Activated CD8-positive, alpha-beta T cell treated with anti-CD3 and anti-CD28 coated beads for 36 hours (primary cell): ENCODE results near the gene ANKRD28. TPM values are rescaled to one million over a fixed set of nuclear protein-coding genes. Genes with fewer than 3 reads are reported as not detected.

Experiments
- ATAC-seq: fragments of 200-7000 bp; cut with Tn5 transposase; one replicate; pipeline ENCODE4 v1.10.0; 2021; ENCODE audit warnings: mild to moderate bottlenecking, moderate library complexity
- CTCF ChIA-PET: fragments of 350-600 bp; sonication (Branson Sonifier 250); formaldehyde crosslinking; loops from one replicate; lab custom pipeline; 2021; ENCODE audit warnings: antibody characterized with exemption; lab: Charles Lee
- POLR2A ChIA-PET: fragments of 350-600 bp; sonication (Branson Sonifier 250); formaldehyde crosslinking; loops from one replicate; lab custom pipeline; 2021; ENCODE audit warnings: antibody characterized with exemption; lab: Charles Lee
- DNase-seq: peaks from one replicate; pipeline ENCODE4 v3.0.0-alpha.2; 2020
- H3K27ac Mint-ChIP-seq: one replicate; pipeline ENCODE4 v1.8.0; 2021; ENCODE audit warnings: mild to moderate bottlenecking, mixed read lengths
- H3K27me3 Mint-ChIP-seq: one replicate; pipeline ENCODE4 v1.8.0; 2021; ENCODE audit warnings: mixed read lengths
- H3K36me3 Mint-ChIP-seq: one replicate; pipeline ENCODE4 v1.8.0; 2021; ENCODE audit warnings: low read depth, mixed read lengths
- H3K4me1 Mint-ChIP-seq: one replicate; pipeline ENCODE4 v1.8.0; 2021; ENCODE audit warnings: low read depth, mixed read lengths
- H3K4me3 Mint-ChIP-seq: one replicate; pipeline ENCODE4 v1.8.0; 2021; ENCODE audit warnings: mild to moderate bottlenecking, moderate library complexity, mixed read lengths
- H3K9me3 Mint-ChIP-seq: one replicate; pipeline ENCODE4 v1.8.0; 2021; ENCODE audit warnings: mixed read lengths
- CTCF ChIP-seq: fragments of 200-600 bp; IDR thresholded peaks from one replicate; pipeline ENCODE4 v1.8.0; 2022; ENCODE audit warnings: antibody characterized with exemption, mild to moderate bottlenecking
- intact Hi-C: fragments of 100-400 bp; cut with micrococcal nuclease; formaldehyde crosslinking; loops from one replicate; pipeline ENCODE4 v1.10.0; 2022
- total RNA-seq, 2 experiments: library from RNA; stranded (reverse); gene quantifications; one replicate each; pipeline ENCODE4 v1.2.3, GENCODE V29; 2021

ANKRD28 gene
- total RNA-seq, 2 experiments from 2014 or later, result 32.9 to 35.3 TPM

- intact Hi-C loops, result no loop called here
- DNase-seq (no peak), ATAC-seq (no peak)
- TF ChIP-seq CTCF, result no peak
- no peak overlapping the region for H3K4me3 Mint-ChIP-seq
- H3K4me1 Mint-ChIP-seq, result no peaks in the 10 kb centered on the region
- H3K36me3 Mint-ChIP-seq, result peaks cover 23% of the 10 kb centered on the region
- no peaks in the 10 kb centered on the region for H3K27me3 Mint-ChIP-seq
- H3K27ac Mint-ChIP-seq, result no peak overlapping the region
- no peaks in the 10 kb centered on the region for H3K9me3 Mint-ChIP-seq
- POLR2A ChIA-PET, result interaction anchor here (0.6 kb wide), 1 partner anchor 70 kb away, joined by 3 read pairs; no protein-coding TSS in a partner anchor
- CTCF ChIA-PET, result no interaction called here
Measured at GRCh38 chr3:15716178-15716577, 81.6 kb downstream of the ANKRD28 start.

- ChIA-PET POLR2A (no interaction called here), CTCF (interaction anchor here (1.2 to 1.9 kb wide), 2 partner anchors 12 to 98 kb away, joined by 4 to 6 read pairs; no protein-coding TSS in a partner anchor)
- no peaks in the 10 kb centered on the region for H3K9me3 Mint-ChIP-seq
- H3K36me3 Mint-ChIP-seq, result peaks cover 20% of the 10 kb centered on the region
- H3K4me3 Mint-ChIP-seq, result no peak overlapping the region
- ATAC-seq (no peak), DNase-seq (no peak)
- H3K27me3 Mint-ChIP-seq, result no peaks in the 10 kb centered on the region
- no peak overlapping the region for H3K27ac Mint-ChIP-seq
- no peak for TF ChIP-seq CTCF
- no peaks in the 10 kb centered on the region for H3K4me1 Mint-ChIP-seq
- intact Hi-C loops, result no loop called here
Measured at GRCh38 chr3:15714448-15714847, 83.3 kb downstream of the ANKRD28 start.

- intact Hi-C loops, result no loop called here
- peaks cover 26% of the 10 kb centered on the region for H3K36me3 Mint-ChIP-seq
- no peak overlapping the region for H3K27ac Mint-ChIP-seq
Measured at GRCh38 chr3:15713364-15713763, 84.4 kb downstream of the ANKRD28 start.

GRCh38 chr3:15711281-15711680, 86.5 kb downstream of the ANKRD28 start:
- intact Hi-C loops, result no loop called here
- no peaks in the 10 kb centered on the region for H3K4me1 Mint-ChIP-seq
- peaks cover 4% of the 10 kb centered on the region for H3K9me3 Mint-ChIP-seq
- no peak for TF ChIP-seq CTCF
- POLR2A ChIA-PET, result no interaction called here
- ATAC-seq (no peak), DNase-seq (no peak)
- CTCF ChIA-PET, result no interaction called here
- peaks cover 44% of the 10 kb centered on the region for H3K36me3 Mint-ChIP-seq
- no peaks in the 10 kb centered on the region for H3K27me3 Mint-ChIP-seq
- H3K4me3 Mint-ChIP-seq, result no peak overlapping the region
- no peak overlapping the region for H3K27ac Mint-ChIP-seq

More at GRCh38 chr3:15713364-15713763, 84.4 kb downstream of the ANKRD28 start:
- ATAC-seq (no peak), DNase-seq (no peak)
- Mint-ChIP-seq H3K9me3 (no peaks in the 10 kb centered on the region), H3K27me3 (no peaks in the 10 kb centered on the region), H3K4me1 (no peaks in the 10 kb centered on the region), H3K4me3 (no peak overlapping the region)
- ChIA-PET CTCF (interaction anchor here (1.2 to 1.9 kb wide), 2 partner anchors 13 to 99 kb away, joined by 4 to 6 read pairs; no protein-coding TSS in a partner anchor), POLR2A (no interaction called here)
- no peak for TF ChIP-seq CTCF

- POLR2A ChIA-PET, result no interaction called here
- Mint-ChIP-seq H3K36me3 (peaks cover 50% of the 10 kb centered on the region), H3K27me3 (no peaks in the 10 kb centered on the region), H3K4me1 (no peaks in the 10 kb centered on the region), H3K4me3 (no peak overlapping the region), H3K9me3 (peaks cover 4% of the 10 kb centered on the region), H3K27ac (no peak overlapping the region)
- ATAC-seq (no peak), DNase-seq (no peak)
- CTCF ChIA-PET, result no interaction called here
- intact Hi-C loops, result no loop called here
- no peak for TF ChIP-seq CTCF
Measured at GRCh38 chr3:15708882-15709677, 88.7 kb downstream of the ANKRD28 start.
